Endothelial cell of umbilical vein (primary cell): ENCODE data around the gene TPP1. TPM values are rescaled to one million over a fixed set of nuclear protein-coding genes. Genes with fewer than 3 reads are reported as not detected.

Experiments used
- BruUV-seq: library from RNA; stranded (reverse); fragments of 400-500 nt; replicated peaks from 2 replicates; lab custom pipeline; 2021; lab: Mats Ljungman, UMichigan
- CTCF ChIA-PET: fragments of 300-600, 350-600 bp; sonication (Branson Sonifier 250); formaldehyde crosslinking; loops from one replicate; lab custom pipeline; 2021; ENCODE audit warnings: antibody characterized with exemption, inconsistent platforms; lab: Charles Lee
- POLR2A ChIA-PET: fragments of 300-600, 350-600 bp; sonication (Branson Sonifier 250); formaldehyde crosslinking; loops from one replicate; lab custom pipeline; 2021; ENCODE audit warnings: antibody characterized with exemption, inconsistent platforms; lab: Charles Lee
- DNase-seq: peaks from one replicate; pipeline ENCODE4 v3.0.0-alpha.2; 2011; ENCODE audit warnings: low read depth, low spot score
- FAIRE-seq: peaks from 2 replicates; lab custom pipeline; 2011; peaks lifted over from hg19 to GRCh38; lab: Jason Lieb, UNC
- H2AFZ ChIP-seq: 2 replicates; pipeline ENCODE4 v1.6.0; 2012; ENCODE audit warnings: low read depth, low read length, control low read depth, inconsistent platforms
- H3K27ac ChIP-seq: 2 replicates; pipeline ENCODE4 v1.5.1; 2011; ENCODE audit warnings: low read depth, mild to moderate bottlenecking, control low read depth, low read length, moderate library complexity; ENCODE audit not compliant: insufficient read depth
- H3K27me3 ChIP-seq, 2 experiments: 2 replicates each; pipeline versions ENCODE4 v1.6.0 to v1.6.1; 2011; ENCODE audit warnings: low read length in 2 of 2, mixed read lengths in 1 of 2; ENCODE audit not compliant: control insufficient read depth in 2 of 2, insufficient read depth in 2 of 2
- H3K36me3 ChIP-seq, 2 experiments: 2 replicates in 1 of 2; 3 replicates in 1 of 2; pipeline ENCODE4 v1.5.1; 2011; ENCODE audit warnings: low read length in 2 of 2, mild to moderate bottlenecking in 1 of 2, moderate library complexity in 1 of 2; ENCODE audit not compliant: control insufficient read depth in 2 of 2, insufficient read depth in 2 of 2; ENCODE audit errors: extremely low read depth in 1 of 2
- H3K4me1 ChIP-seq: 3 replicates; pipeline ENCODE4 v1.5.1; 2011; ENCODE audit warnings: mild to moderate bottlenecking, low read length; ENCODE audit not compliant: control insufficient read depth, insufficient read depth; ENCODE audit errors: extremely low read depth
- H3K4me2 ChIP-seq: 2 replicates; pipeline ENCODE4 v1.6.1; 2011; ENCODE audit warnings: low read length, control low read depth, mixed read lengths; ENCODE audit not compliant: insufficient read depth
- H3K4me3 ChIP-seq, 3 experiments: fragments of 200-600 bp in 1 of 3; sonication (generic), shearing (Covaris generic) in 1 of 3; replicated peaks in 1 of 3; 2 replicates each; pipeline ENCODE4 v1.5.1; 2011 to 2016; ENCODE audit warnings: control low read depth in 3 of 3, low read length in 3 of 3, mild to moderate bottlenecking in 2 of 3, inconsistent platforms in 1 of 3, low read depth in 1 of 3, moderate library complexity in 1 of 3; ENCODE audit not compliant: insufficient read depth in 1 of 3
- H3K79me2 ChIP-seq: 2 replicates; pipeline ENCODE4 v1.6.0; 2012; ENCODE audit warnings: low read length, inconsistent platforms; ENCODE audit not compliant: control insufficient read depth, insufficient read depth
- H3K9ac ChIP-seq: replicated peaks from 2 replicates; pipeline ENCODE3; 2011; ENCODE audit warnings: low read length, control low read depth; ENCODE audit not compliant: insufficient read depth; ENCODE audit errors: extremely low read depth
- H3K9me1 ChIP-seq: replicated peaks from 3 replicates; pipeline ENCODE4 v1.6.0; 2011; ENCODE audit warnings: mild to moderate bottlenecking, low read length; ENCODE audit not compliant: control insufficient read depth, insufficient read depth; ENCODE audit errors: extremely low read depth
- H3K9me3 ChIP-seq: replicated peaks from 2 replicates; pipeline ENCODE4 v1.5.1; 2012; ENCODE audit warnings: low read length, inconsistent platforms; ENCODE audit not compliant: control insufficient read depth, insufficient read depth
- H4K20me1 ChIP-seq: replicated peaks from 2 replicates; pipeline ENCODE3; 2011; ENCODE audit warnings: mild to moderate bottlenecking, low read length; ENCODE audit not compliant: control insufficient read depth, insufficient read depth; ENCODE audit errors: extremely low read depth
- CTCF ChIP-seq, 2 donors: IDR thresholded peaks; 1 replicate in 1 of 2; 2 replicates in 1 of 2; pipeline ENCODE4 v1.5.1; 2011; ENCODE audit warnings: low read length in 2 of 2, mild to moderate bottlenecking in 2 of 2, moderate library complexity in 2 of 2, control low read depth in 1 of 2, inconsistent platforms in 1 of 2, low read depth in 1 of 2; ENCODE audit not compliant: insufficient read depth in 1 of 2; ENCODE audit errors: extremely low read depth in 1 of 2
- EZH2 ChIP-seq: IDR thresholded peaks from 2 replicates; pipeline ENCODE4 v1.6.1; 2012; ENCODE audit warnings: borderline replicate concordance, low read depth, mild to moderate bottlenecking, moderate library complexity, low read length, inconsistent platforms; ENCODE audit not compliant: severe bottlenecking
- FOS ChIP-seq: IDR thresholded peaks from 2 replicates; pipeline ENCODE4 v1.6.1; 2011; ENCODE audit warnings: mild to moderate bottlenecking, low read length, moderate library complexity, borderline replicate concordance; ENCODE audit not compliant: insufficient read depth
- GATA2 ChIP-seq: IDR thresholded peaks from 2 replicates; pipeline ENCODE4 v1.7.0; 2011; ENCODE audit warnings: low read depth, mild to moderate bottlenecking, moderate library complexity, mixed read lengths, low read length; ENCODE audit not compliant: insufficient read length, insufficient read depth
- JUN ChIP-seq: IDR thresholded peaks from 2 replicates; pipeline ENCODE4 v1.6.1; 2011; ENCODE audit warnings: borderline replicate concordance, low read depth; ENCODE audit not compliant: insufficient read length, insufficient read depth
- MAX ChIP-seq: IDR thresholded peaks from 2 replicates; pipeline ENCODE4 v1.6.1; 2011; ENCODE audit not compliant: insufficient read depth, insufficient read length
- MYC ChIP-seq: IDR thresholded peaks from one replicate; pipeline ENCODE4 v1.6.1; 2011; ENCODE audit warnings: mild to moderate bottlenecking, low read depth, low read length
- POLR2A ChIP-seq: IDR thresholded peaks from 2 replicates; pipeline ENCODE4 v1.6.1; 2012; ENCODE audit warnings: low read depth, mild to moderate bottlenecking, control low read depth, low read length
- POLR2AphosphoS5 ChIP-seq: IDR thresholded peaks from 2 replicates; pipeline ENCODE4 v1.6.1; 2012; ENCODE audit warnings: low read depth, mild to moderate bottlenecking, control low read depth, low read length, moderate library complexity; ENCODE audit not compliant: insufficient read depth
- dilution Hi-C: fragments of 300-500 bp; cut with MboI; formaldehyde crosslinking; loops from one replicate; pipeline ENCODE4 v1.15.0; 2019; ENCODE audit warnings: low sequenced_read_pairs; ENCODE audit not compliant: extremely low pct_ligation_motif_present
- intact Hi-C: fragments of 100-400 bp; cut with micrococcal nuclease; formaldehyde crosslinking; loops from one replicate; pipeline ENCODE4 v1.10.0; 2022
- polyA plus RNA-seq, 4 experiments: library from polyadenylated mRNA; depleted of rRNA in 3 of 4; stranded (reverse) in 3 of 4; unstranded in 1 of 4; fragments of >200 nt; gene quantifications; 2 replicates each; pipeline versions ENCODE4 v1.2.1 to v1.2.3, GENCODE V29; 2011 to 2012; ENCODE audit warnings: missing spikeins in 1 of 4
- total RNA-seq: library from RNA; stranded (reverse); gene quantifications from 2 replicates; pipeline ENCODE4 v1.2.3, GENCODE V29; 2021

Gene TPP1
- total and polyA plus RNA-seq, 2 donors (not counting 3 experiments of a cell fraction or from before 2014, with no cell fraction given): 124 to 224 TPM

GRCh38 chr11:6565988-6566703 is 53.1 kb downstream of the TPP1 start:
- ChIA-PET CTCF (interaction anchor here (0.7 to 1.1 kb wide), 3 partner anchors 35 to 187 kb away, joined by 3 to 4 read pairs (median 3); partner anchors contain the start of gene MRPL17), POLR2A (no interaction called here)
- Histone ChIP-seq H4K20me1 (no peaks in the 10 kb centered on the region), H3K36me3 (no peaks in the 10 kb centered on the region), H3K4me1 (peaks cover 6% of the 10 kb centered on the region), H3K9me1 (no peaks in the 10 kb centered on the region), H3K9me3 (no peaks in the 10 kb centered on the region), H3K4me3 (no peak overlapping the region), H3K27me3 (no peaks in the 10 kb centered on the region), H3K27ac (no peak overlapping the region), H3K4me2 (no peak overlapping the region), H2AFZ (no peak overlapping the region), H3K9ac (no peak overlapping the region), H3K79me2 (no peaks in the 10 kb centered on the region)
- BruUV-seq: no TSS peak
- intact Hi-C loops: no loop called here
- dilution Hi-C loops: no loop called here
- FAIRE-seq: no peak
- no peak for DNase-seq
- TF ChIP-seq JUN (no peak), EZH2 (no peak), POLR2A (no peak), POLR2AphosphoS5 (no peak), CTCF (IDR thresholded peaks at IDR 0.05; ENCODE audit: extremely low read depth in 1 of 2, insufficient read depth in 1 of 2, low read depth in 1 of 2, low read length in 2 of 2) (no peak), GATA2 (no peak), MYC (no peak), FOS (no peak), MAX (no peak)
